Sciatic nerve (tissue), 2 donors: Measurements from ENCODE around the gene ASPRV1. TPM values are rescaled to one million over a fixed set of nuclear protein-coding genes. Genes with fewer than 3 reads are reported as not detected.
A peak's percentile ranks its signal among the peaks of the same experiment; 100 is the strongest.
"Not testable (repeated sequence)": the region's sequence is repeated elsewhere in the genome, so short reads cannot be mapped to it uniquely, and the experiment has no call there.

Experiments
- ATAC-seq: fragments of 200-7000 bp; cut with Tn5 transposase; one replicate; pipeline ENCODE4 v1.9.1; 2020; ENCODE audit warnings: mild to moderate bottlenecking, moderate library complexity
- DNase-seq: peaks from one replicate; pipeline ENCODE4 v3.0.0-alpha.2; 2020; ENCODE audit warnings: low spot score
- intact Hi-C: fragments of 100-400 bp; cut with DNase I; formaldehyde crosslinking; loops from one replicate; pipeline ENCODE4 v1.14.2; 2022
- total RNA-seq: library from RNA; stranded (reverse); fragmentation: NEBNext Ultra II Directional; extraction: Animal tissue kit (Norgen Biotek cat#: 25700); gene quantifications from one replicate; pipeline ENCODE4 v1.2.1, GENCODE V29; 2021
- donor health status: DM: no; HTN: no; CAD: no.
- donor health status: DM: no; HTN: no; CAD: no.

The ASPRV1 gene
- total RNA-seq, 1 donor from 2014 or later: 5.6 TPM

- intact Hi-C loops: no loop called here
- DNase-seq (no peak), ATAC-seq (no peak)
Measured at GRCh38 chr2:69968609-69969008, 7.2 kb upstream of the ASPRV1 start.

- intact Hi-C loops: no loop called here
- DNase-seq (no peak), ATAC-seq (no peak)
Measured at GRCh38 chr2:69966496-69966895, 5.1 kb upstream of the ASPRV1 start.

DNA sequence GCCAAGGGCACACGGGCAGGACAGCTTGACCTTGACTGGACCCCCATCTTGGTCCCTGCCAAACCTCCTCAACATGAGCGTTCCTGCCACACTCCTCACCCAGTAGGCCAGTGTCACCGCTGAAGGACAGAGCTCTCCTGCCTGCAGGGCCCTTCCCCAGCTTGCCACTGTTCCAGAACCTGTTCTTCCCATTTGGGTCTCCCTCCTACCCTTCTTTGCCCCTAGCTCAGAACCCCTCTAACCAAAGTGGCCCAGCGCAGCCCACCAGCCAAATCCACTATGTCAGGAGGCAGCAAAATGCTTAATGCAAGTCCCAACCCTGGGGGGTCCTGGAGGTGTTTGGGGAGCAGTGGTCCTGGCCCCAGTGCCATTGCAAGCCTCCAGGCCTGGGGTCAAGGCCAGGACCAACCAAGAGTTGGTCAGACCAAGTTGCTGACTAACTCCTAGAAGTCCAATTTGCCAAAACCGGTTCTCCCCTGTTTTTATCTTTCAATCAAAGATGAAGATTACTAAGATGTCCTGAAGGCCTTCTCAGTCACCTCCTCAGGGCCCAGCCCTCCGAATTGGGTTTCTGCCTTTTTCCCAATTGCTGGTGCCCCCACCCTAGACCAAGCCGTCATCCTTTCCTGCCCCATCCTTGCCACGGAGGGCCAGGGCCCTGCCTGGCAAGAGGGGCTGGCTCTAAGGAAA, 4.5 kb upstream of the ASPRV1 start:
- DNase-seq (no peak), ATAC-seq (no peak)
- intact Hi-C loops: no loop called here

- intact Hi-C loops: no loop called here
- ATAC-seq (no peak), DNase-seq (no peak)
Measured at GRCh38 chr2:69964353-69964841, 3.0 kb upstream of the ASPRV1 start.

DNA sequence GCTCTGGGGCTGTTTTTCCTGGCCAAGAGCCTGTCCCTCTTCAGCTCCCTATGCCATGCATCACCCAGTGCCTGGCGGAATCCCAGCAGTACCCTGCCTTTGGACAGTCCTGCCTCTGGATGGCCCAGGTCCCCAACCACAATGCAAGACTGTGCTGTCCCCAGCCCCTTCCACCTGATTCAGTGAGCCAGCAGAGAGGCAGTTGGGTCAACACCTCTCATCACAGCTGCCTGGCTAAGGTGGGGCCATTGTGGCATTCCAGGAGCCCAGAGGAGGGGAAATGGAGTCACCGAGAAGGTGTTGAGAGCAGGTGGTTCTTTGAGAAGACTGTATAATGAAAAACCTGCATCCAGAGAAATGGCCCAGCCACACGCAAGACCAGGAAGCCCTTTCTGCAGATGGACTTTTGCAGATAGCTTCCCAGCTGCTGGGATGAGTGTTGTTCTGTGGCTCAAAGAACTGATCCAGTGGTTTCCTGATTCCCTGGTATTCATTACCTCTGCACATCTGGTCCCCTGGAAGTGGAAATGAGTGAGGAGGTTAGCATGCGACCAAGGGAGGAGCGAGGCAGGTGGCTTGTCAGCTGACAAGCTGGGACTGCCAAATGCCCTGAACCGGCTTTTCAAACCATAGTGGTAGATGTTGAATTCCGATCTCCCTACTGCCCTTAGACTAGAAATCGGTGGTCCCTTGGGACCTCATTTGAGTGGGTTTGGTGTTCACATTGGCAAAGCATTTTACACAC, 1.7 kb upstream of the ASPRV1 start:
- ATAC-seq: no peak
- DNase-seq: no peak
- intact Hi-C loops: no loop called here

DNA sequence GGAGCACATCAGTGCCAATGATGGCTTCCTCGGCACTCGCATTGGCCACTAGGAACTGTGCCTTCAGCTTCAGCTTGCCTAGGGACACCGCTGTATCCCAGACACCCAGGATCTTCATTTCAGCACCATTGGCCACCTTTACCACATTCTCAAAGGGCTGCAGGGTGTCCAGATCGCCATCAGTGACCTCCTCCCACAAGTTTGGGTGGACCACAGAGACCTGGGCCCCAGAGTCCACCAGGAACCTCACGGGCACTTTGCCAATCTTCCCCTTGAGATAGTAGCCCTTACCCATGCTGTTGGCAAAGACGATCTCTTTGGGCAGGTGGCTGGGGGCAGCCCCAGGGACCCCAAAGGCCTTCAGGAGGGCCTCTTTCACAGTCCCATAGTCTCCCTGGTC, 610 bp downstream of the ASPRV1 start:
- intact Hi-C loops: no loop called here
- ATAC-seq: no peak

DNA sequence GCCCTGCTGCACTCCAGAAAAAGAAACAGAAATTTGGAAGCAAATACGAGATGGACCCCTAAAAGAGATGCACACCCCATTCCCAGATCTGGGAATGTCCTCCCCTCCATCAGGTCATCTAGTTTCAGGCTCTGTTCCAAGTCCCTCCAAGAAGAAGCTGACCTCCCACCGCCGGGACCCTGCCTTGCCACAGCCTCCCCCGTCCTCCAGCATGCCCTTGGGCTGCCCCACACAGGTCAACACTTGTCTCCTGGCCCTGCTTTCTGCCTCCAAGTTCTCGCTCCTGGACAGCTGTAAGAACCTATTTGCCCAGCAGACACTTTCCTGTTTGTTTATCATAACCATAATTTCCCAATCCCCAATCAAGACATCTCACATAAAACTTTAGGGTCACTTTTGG, 2.0 kb downstream of the ASPRV1 start:
- no peak for ATAC-seq
- intact Hi-C loops: loop anchor here (5.0 kb wide), 1 partner anchor 1583 kb away; no protein-coding TSS in a partner anchor

More for the DNA sequence above, 610 bp downstream of the ASPRV1 start:
- DNase-seq: no peak

GRCh38 chr2:69958480-69958879, 3.0 kb downstream of the ASPRV1 start:
- ATAC-seq (no peak), DNase-seq (no peak)
- intact Hi-C loops: loop anchor here (5.0 kb wide), 1 partner anchor 1584 kb away; no protein-coding TSS in a partner anchor

More for the DNA sequence above, 2.0 kb downstream of the ASPRV1 start:
- no peak for DNase-seq

- intact Hi-C loops: loop anchor here (5.0 kb wide), 1 partner anchor 1584 kb away; no protein-coding TSS in a partner anchor
- no peak for DNase-seq
- no peak for ATAC-seq
Measured at GRCh38 chr2:69957965-69958364, 3.5 kb downstream of the ASPRV1 start.

- no peak for DNase-seq
- no peak for ATAC-seq
- intact Hi-C loops: loop anchor here (5.0 kb wide), 1 partner anchor 1586 kb away; no protein-coding TSS in a partner anchor
Measured at GRCh38 chr2:69956475-69956979, 4.9 kb downstream of the ASPRV1 start.

GRCh38 chr2:69955029-69955428, 6.4 kb downstream of the ASPRV1 start:
- ATAC-seq (no peak), DNase-seq (no peak)
- intact Hi-C loops: loop anchor here (5.0 kb wide), 1 partner anchor 1587 kb away; no protein-coding TSS in a partner anchor

GRCh38 chr2:69954084-69954483, 7.3 kb downstream of the ASPRV1 start:
- ATAC-seq (no peak), DNase-seq (no peak)
- intact Hi-C loops: no loop called here

DNA sequence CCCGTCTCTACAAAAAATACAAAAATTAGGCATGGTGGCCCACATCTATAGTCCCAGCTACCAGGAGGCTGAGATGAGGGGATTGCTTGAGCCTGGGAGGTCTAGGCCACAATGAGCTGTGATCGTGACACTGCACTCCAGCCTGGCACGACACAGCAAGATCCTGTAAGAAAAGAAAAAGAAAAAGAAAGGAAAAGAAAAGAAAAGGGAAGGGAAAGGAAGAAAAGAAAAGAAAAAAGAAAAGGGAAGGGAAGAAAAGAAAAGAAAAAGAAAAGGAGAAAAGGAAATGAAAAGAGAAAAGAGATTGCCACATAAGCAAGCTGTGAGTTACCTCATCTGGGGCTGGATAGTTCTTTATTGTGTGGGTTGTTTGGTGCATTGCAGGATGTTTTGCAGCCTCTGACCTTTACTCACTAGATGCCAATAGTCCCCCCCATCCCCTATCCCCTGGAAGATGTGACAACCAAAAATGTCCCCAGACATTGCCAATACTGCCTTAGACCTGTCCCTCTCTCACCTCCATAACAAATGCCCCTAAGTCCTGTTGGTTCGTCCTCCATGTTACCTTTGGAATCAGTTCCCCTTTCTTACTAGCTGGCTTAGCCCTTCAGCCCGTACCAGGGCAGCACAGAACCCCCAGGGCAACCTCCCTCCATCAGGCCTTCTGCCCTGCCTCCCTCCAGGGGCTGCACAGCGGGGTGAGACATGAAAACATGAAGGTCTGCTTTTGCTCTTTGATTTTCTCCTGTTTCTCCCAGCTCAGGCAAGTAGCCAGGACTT, 8.9 kb downstream of the ASPRV1 start:
- intact Hi-C loops: no loop called here
- DNase-seq (no peak), ATAC-seq (no peak)

GRCh38 chr2:69950671-69951070, 10.8 kb downstream of the ASPRV1 start:
- DNase-seq, intact Hi-C loops, ATAC-seq: not testable (repeated sequence)

GRCh38 chr2:69950241-69950640, 11.2 kb downstream of the ASPRV1 start:
- DNase-seq (no peak), ATAC-seq (no peak)
- intact Hi-C loops: no loop called here

- no peak for DNase-seq
- no peak for ATAC-seq
- intact Hi-C loops: no loop called here
Measured at GRCh38 chr2:69948963-69949645, 12.3 kb downstream of the ASPRV1 start.

GRCh38 chr2:69948032-69948962, 13.1 kb downstream of the ASPRV1 start:
- peak; percentile 24 for ATAC-seq
- intact Hi-C loops: no loop called here
- DNase-seq: no peak
